ENCODE measurements around the gene GMCL2.

GMCL2 gene

DNA sequence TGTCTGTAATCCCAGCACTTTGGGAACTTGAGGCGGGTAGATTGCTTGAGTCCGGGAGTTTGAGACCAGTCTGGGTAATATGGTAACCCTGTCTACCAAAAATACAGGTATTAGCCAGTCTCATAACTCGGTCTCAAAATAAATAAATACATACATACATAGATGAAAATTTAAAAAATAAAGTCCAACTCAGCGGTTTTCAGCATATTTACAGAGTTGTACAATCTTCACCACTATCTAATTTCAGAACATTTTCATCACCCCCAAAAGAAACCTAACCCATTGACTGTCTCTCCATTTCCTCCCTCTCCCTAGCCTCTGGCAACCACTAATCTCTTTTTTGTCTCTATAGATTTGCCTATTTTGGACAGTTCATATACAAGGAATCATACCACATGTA is 45.6 kb downstream of the GMCL2 start:
- DNase-seq (ENCODE audit: low spot score) = no peak
- in situ Hi-C loops (cut with MboI; ENCODE audit: low sequenced_read_pairs, unreplicated experiment) = loop anchor here (10.0 kb wide), 1 partner anchor 67 kb away; no protein-coding TSS in a partner anchor
- TF ChIP-seq, protein P1, sequence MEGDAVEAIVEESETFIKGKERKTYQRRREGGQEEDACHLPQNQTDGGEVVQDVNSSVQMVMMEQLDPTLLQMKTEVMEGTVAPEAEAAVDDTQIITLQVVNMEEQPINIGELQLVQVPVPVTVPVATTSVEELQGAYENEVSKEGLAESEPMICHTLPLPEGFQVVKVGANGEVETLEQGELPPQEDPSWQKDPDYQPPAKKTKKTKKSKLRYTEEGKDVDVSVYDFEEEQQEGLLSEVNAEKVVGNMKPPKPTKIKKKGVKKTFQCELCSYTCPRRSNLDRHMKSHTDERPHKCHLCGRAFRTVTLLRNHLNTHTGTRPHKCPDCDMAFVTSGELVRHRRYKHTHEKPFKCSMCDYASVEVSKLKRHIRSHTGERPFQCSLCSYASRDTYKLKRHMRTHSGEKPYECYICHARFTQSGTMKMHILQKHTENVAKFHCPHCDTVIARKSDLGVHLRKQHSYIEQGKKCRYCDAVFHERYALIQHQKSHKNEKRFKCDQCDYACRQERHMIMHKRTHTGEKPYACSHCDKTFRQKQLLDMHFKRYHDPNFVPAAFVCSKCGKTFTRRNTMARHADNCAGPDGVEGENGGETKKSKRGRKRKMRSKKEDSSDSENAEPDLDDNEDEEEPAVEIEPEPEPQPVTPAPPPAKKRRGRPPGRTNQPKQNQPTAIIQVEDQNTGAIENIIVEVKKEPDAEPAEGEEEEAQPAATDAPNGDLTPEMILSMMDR (IDR thresholded peaks at IDR 0.05; ENCODE audit: borderline replicate concordance, control extremely low read depth, extremely low read depth, insufficient read depth, missing control alignments) = no peak

DNA sequence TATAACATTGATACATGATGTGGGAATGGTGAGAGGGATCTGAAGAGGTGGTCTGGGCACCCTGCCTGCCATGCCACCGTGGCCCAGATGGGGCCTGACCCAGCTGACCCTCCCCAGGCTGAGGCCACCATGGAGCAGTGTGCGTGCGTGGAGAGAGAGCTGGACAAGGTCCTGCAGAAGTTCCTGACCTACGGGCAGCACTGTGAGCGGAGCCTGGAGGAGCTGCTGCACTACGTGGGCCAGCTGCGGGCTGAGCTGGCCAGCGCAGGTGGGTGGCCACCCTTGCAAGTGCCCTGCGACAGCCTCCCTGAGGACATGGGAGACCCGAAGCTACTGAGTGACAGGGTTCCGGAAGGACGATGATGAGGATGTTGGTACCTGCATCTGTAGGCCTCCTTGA is 49.2 kb downstream of the GMCL2 start:
- no peak for DNase-seq (ENCODE audit: low spot score)
- TF ChIP-seq, protein P1 (IDR thresholded peaks at IDR 0.05; ENCODE audit: borderline replicate concordance, control extremely low read depth, extremely low read depth, insufficient read depth, missing control alignments) = no peak
- in situ Hi-C loops (cut with MboI; ENCODE audit: low sequenced_read_pairs, unreplicated experiment) = no loop called here

DNA sequence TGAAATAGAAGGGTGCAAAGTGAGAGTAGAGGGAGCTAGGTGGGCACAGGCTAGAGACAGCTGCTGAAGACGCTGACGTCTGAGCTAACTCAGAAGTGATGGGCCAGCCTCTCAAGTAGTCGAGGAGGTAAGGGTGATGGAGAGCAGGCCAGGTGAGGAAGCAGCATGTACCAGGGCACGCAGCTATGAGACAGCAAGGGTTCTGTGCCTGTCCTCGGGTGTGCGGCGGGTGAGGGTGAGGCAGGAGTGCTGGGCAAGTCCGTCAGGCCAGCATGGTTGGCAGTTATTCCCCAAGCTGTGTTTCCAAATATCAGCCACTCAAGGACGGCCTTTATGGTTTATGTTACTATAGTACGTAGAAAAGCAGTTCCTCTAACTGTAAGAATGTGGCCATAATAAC is 50.2 kb downstream of the GMCL2 start:
- in situ Hi-C loops (cut with MboI; ENCODE audit: low sequenced_read_pairs, unreplicated experiment) = no loop called here
- DNase-seq (ENCODE audit: low spot score) = no peak
- TF ChIP-seq, protein P1 (IDR thresholded peaks at IDR 0.05; ENCODE audit: borderline replicate concordance, control extremely low read depth, extremely low read depth, insufficient read depth, missing control alignments) = no peak

Data from GM13976 (cell line).